K562 (cell line): Measurements from ENCODE around the gene NGRN. TPM values are rescaled to one million over a fixed set of nuclear protein-coding genes. Genes with fewer than 3 reads are reported as not detected.

Source experiments
- ATAC-seq: fragments of 200-7000 bp; cut with Tn5 transposase; 3 replicates; pipeline ENCODE4 v1.9.1; 2020; ENCODE audit warnings: moderate library complexity
- BruUV-seq: library from RNA; stranded (reverse); fragments of 400-500 nt; replicated peaks from 2 replicates; lab custom pipeline; 2021; lab: Mats Ljungman, UMichigan
- CTCF ChIA-PET: fragments of 300-600 bp; formaldehyde crosslinking; extraction: SDS; loops from one replicate; lab custom pipeline; 2021; ENCODE audit warnings: low intra/inter-chr PET ratio; lab: Yijun Ruan, JAX
- POLR2A ChIA-PET: fragments of 300-600, 350-650 bp; sonication (Branson Sonifier 250); formaldehyde crosslinking; extraction: SDS; loops from one replicate; lab custom pipeline; 2021; ENCODE audit warnings: antibody characterized with exemption, inconsistent platforms; lab: Yijun Ruan, JAX
- DNase-seq, 4 experiments: peaks; one replicate each; pipeline versions ENCODE4 v3.0.0 to v3.0.0-alpha.2; 2011 to 2018; ENCODE audit warnings: low spot score in 3 of 4, mixed read lengths in 3 of 4; ENCODE audit errors: extremely low read depth in 1 of 4
- FAIRE-seq: peaks from 2 replicates; lab custom pipeline; 2011; peaks lifted over from hg19 to GRCh38; lab: Jason Lieb, UNC
- H2AFZ ChIP-seq: 2 replicates; pipeline ENCODE4 v1.6.0; 2011; ENCODE audit warnings: low read depth, low read length, control low read depth, inconsistent platforms
- H3K27ac ChIP-seq: fragments of 200-600 bp; 3 replicates; pipeline ENCODE4 v1.8.0; 2011; ENCODE audit warnings: low read depth, mild to moderate bottlenecking, control low read depth, inconsistent platforms, low read length, moderate library complexity, mixed read lengths; ENCODE audit errors: extremely low read depth
- H3K27me3 ChIP-seq, 2 experiments: fragments of 300-600 bp in 1 of 2; 2 replicates in 1 of 2; 3 replicates in 1 of 2; pipeline versions ENCODE4 v1.6.0 to v1.8.0; 2011; ENCODE audit warnings: inconsistent platforms in 2 of 2, low read length in 2 of 2, mild to moderate bottlenecking in 1 of 2, mixed read lengths in 1 of 2, moderate library complexity in 1 of 2; ENCODE audit not compliant: control insufficient read depth in 2 of 2, insufficient read depth in 2 of 2
- H3K36me3 ChIP-seq: fragments of 300-600 bp; 3 replicates; pipeline ENCODE4 v1.8.0; 2011; ENCODE audit warnings: mild to moderate bottlenecking, low read length, inconsistent platforms; ENCODE audit not compliant: control insufficient read depth, insufficient read depth
- H3K4me1 ChIP-seq, 2 experiments: fragments of 200-600 bp in 1 of 2; replicated peaks in 1 of 2; 2 replicates in 1 of 2; 3 replicates in 1 of 2; pipeline versions ENCODE4 v1.5.1 to v1.8.0; 2011; ENCODE audit warnings: inconsistent platforms in 2 of 2, low read length in 2 of 2, mild to moderate bottlenecking in 1 of 2, mixed read lengths in 1 of 2, moderate library complexity in 1 of 2; ENCODE audit not compliant: control insufficient read depth in 2 of 2, insufficient read depth in 2 of 2
- H3K4me2 ChIP-seq: 2 replicates; pipeline ENCODE4 v1.6.1; 2011; ENCODE audit warnings: low read length, control low read depth, inconsistent platforms, mixed read lengths; ENCODE audit not compliant: insufficient read depth
- H3K4me3 ChIP-seq: fragments of 200-600 bp; sonication (generic), shearing (Covaris generic); 2 replicates; pipeline ENCODE4 v1.5.1; 2016; ENCODE audit warnings: control low read depth, inconsistent platforms
- H3K79me2 ChIP-seq: fragments of 200-600 bp; 3 replicates; pipeline ENCODE4 v1.8.0; 2011; ENCODE audit warnings: low read length, inconsistent platforms; ENCODE audit not compliant: control insufficient read depth, insufficient read depth
- H3K9ac ChIP-seq, 2 experiments: 2 replicates each; pipeline versions ENCODE4 v1.6.0 to v1.6.1; 2011; ENCODE audit warnings: low read depth in 2 of 2, low read length in 2 of 2, control low read depth in 1 of 2, inconsistent platforms in 1 of 2, mild to moderate bottlenecking in 1 of 2, mixed read lengths in 1 of 2; ENCODE audit not compliant: insufficient read depth in 1 of 2
- H3K9me1 ChIP-seq: one replicate; pipeline ENCODE4 v1.6.0; 2011; ENCODE audit warnings: inconsistent platforms, mild to moderate bottlenecking, low read length, moderate library complexity; ENCODE audit not compliant: control insufficient read depth, insufficient read depth
- H3K9me3 ChIP-seq: replicated peaks from 2 replicates; pipeline ENCODE4 v1.5.1; 2011; ENCODE audit warnings: low read depth, low read length, inconsistent platforms; ENCODE audit not compliant: control insufficient read depth, insufficient read depth
- H4K20me1 ChIP-seq: replicated peaks from 2 replicates; pipeline ENCODE4 v1.6.1; 2011; ENCODE audit warnings: low read length, inconsistent platforms, mixed read lengths; ENCODE audit not compliant: control insufficient read depth, insufficient read depth
- CHD2 ChIP-seq: IDR thresholded peaks from 2 replicates; pipeline ENCODE4 v1.6.1; 2011; ENCODE audit warnings: low read depth, low read length
- ELF4 ChIP-seq: fragments of 450-650 bp; formaldehyde crosslinking; IDR thresholded peaks from 2 replicates; pipeline ENCODE4 v1.4.0; 2022; ENCODE audit warnings: missing genetic modification characterization
- FOSL1 ChIP-seq: fragments of 200-800 bp; sonication (Bioruptor generic); conservative IDR thresholded peaks from 2 replicates; pipeline ENCODE4 v1.6.1; 2016; ENCODE audit warnings: missing genetic modification characterization, missing compliant biosample characterization
- FOXK2 ChIP-seq, 2 experiments: fragments of 450-650 bp; IDR thresholded peaks in 1 of 2; conservative IDR thresholded peaks in 1 of 2; 2 replicates each; pipeline ENCODE4 v1.6.1; 2016; ENCODE audit warnings: low read depth in 2 of 2, mild to moderate bottlenecking in 1 of 2
- FOXP1 ChIP-seq: sonication (generic); formaldehyde crosslinking; IDR thresholded peaks from 2 replicates; pipeline ENCODE4 v1.8.0; 2022; ENCODE audit warnings: mild to moderate bottlenecking, missing genetic modification reagents
- HLTF ChIP-seq: fragments of 450-650 bp; IDR thresholded peaks from 2 replicates; pipeline ENCODE4 v1.6.1; 2016
- HMG20B ChIP-seq: fragments of 250-450 bp; sonication (Bioruptor Pico); IDR thresholded peaks from 2 replicates; pipeline ENCODE4 v1.5.0; 2021; ENCODE audit warnings: mild to moderate bottlenecking
- JUND ChIP-seq, 2 experiments: IDR thresholded peaks; 2 replicates in 1 of 2; 3 replicates in 1 of 2; pipeline ENCODE4 v1.6.1; 2011; ENCODE audit warnings: borderline replicate concordance in 2 of 2, low read depth in 2 of 2, low read length in 2 of 2, improper control_type of control experiment in 1 of 2, missing biosample characterization in 1 of 2, missing genetic modification characterization in 1 of 2, missing genetic modification reagents in 1 of 2
- KDM5B ChIP-seq: fragments of 200-600 bp; sonication (generic); IDR thresholded peaks from 2 replicates; pipeline ENCODE4 v1.6.1; 2012; ENCODE audit warnings: low read depth, mild to moderate bottlenecking, moderate library complexity, low read length, control low read depth, inconsistent platforms; ENCODE audit not compliant: insufficient replicate concordance
- ZNF507 ChIP-seq: conservative IDR thresholded peaks from 2 replicates; pipeline ENCODE4 v1.6.1; 2017; ENCODE audit warnings: missing genetic modification characterization, missing compliant biosample characterization
- ZSCAN32 ChIP-seq: fragments of 450-650 bp; formaldehyde crosslinking; IDR thresholded peaks from 2 replicates; pipeline ENCODE4 v1.4.0; 2020; ENCODE audit warnings: mild to moderate bottlenecking, moderate library complexity
- WGBS: fragments of 100-300 bp; shearing (Covaris generic); methylation state at CpG from one replicate; pipeline ENCODE4 v1.1.6; 2016; ENCODE audit warnings: low coverage, mixed read lengths; ENCODE audit not compliant: insufficient coverage; ENCODE audit errors: missing lambda C conversion rate; 5-methylcytosine and 5-hydroxymethylcytosine counted together
- in situ Hi-C: fragments of 300-500 bp; cut with MboI; formaldehyde crosslinking; loops from 4 replicates; pipeline ENCODE4 v1.15.0; 2018; ENCODE audit warnings: inconsistent platforms, mixed read lengths
- intact Hi-C: fragments of 100-400 bp; cut with micrococcal nuclease; formaldehyde crosslinking; loops from 2 replicates; pipeline ENCODE4 v1.14.2; 2022
- polyA plus RNA-seq, 8 experiments: library from polyadenylated mRNA; depleted of rRNA in 4 of 8; stranded (reverse) in 5 of 8; unstranded in 3 of 8; fragments of >200 nt; fragmentation: Nextera tagmentation in 2 of 8; fragmentation: Illumina TruSeq in 1 of 8; extraction: Ambion mirVana in 2 of 8; extraction: Trizol in 1 of 8; gene quantifications; 2 replicates each; pipeline versions ENCODE4 v1.2.1 to v1.2.3, GENCODE V29; 2011 to 2014; ENCODE audit warnings: inconsistent platforms in 1 of 8, missing spikeins in 1 of 8
- total RNA-seq, 7 experiments: library from RNA; depleted of rRNA in 6 of 7; stranded (reverse); fragments of >200 nt in 6 of 7; fragmentation: Illumina TruSeq in 2 of 7; extraction: Trizol in 2 of 7; gene quantifications; 2 replicates each; pipeline versions ENCODE4 v1.2.1 to v1.2.3, GENCODE V29; 2011 to 2021; ENCODE audit warnings: low replicate concordance in 1 of 7
- TF ChIP-seq, protein P1 (sequence below): sonication (generic); formaldehyde crosslinking; IDR thresholded peaks from 2 replicates; pipeline ENCODE4 v1.9.0; 2022; ENCODE audit warnings: mild to moderate bottlenecking, missing genetic modification reagents
- TF ChIP-seq, protein P2 (sequence below): fragments of 450-650 bp; IDR thresholded peaks from 2 replicates; pipeline ENCODE4 v1.7.1; 2018; ENCODE audit warnings: mild to moderate bottlenecking, low read depth; ENCODE audit not compliant: partially characterized antibody

Gene NGRN
- total and polyA plus RNA-seq, 9 of the 15 experiments (the other 6 are each of a cell fraction or from before 2014, with no cell fraction given): 14.0 to 73.4 (median 60.0) TPM

- Histone ChIP-seq H3K9ac (no peak overlapping the region), H3K9me3 (no peaks in the 10 kb centered on the region), H2AFZ (peak overlapping the region; percentile 56; the same call in 1 of the 2 replicates), H3K9me1 (peaks cover 3% of the 10 kb centered on the region), H3K79me2 (peaks cover 4% of the 10 kb centered on the region; the same call in 2 of the 3 replicates), H3K4me3 (no peak overlapping the region), H3K4me2 (no peak overlapping the region; the same call in 1 of the 2 replicates), H3K36me3 (peaks cover 19% of the 10 kb centered on the region; the same call in 2 of the 3 replicates), H4K20me1 (no peaks in the 10 kb centered on the region), H3K27me3 (no peaks in the 10 kb centered on the region), H3K27ac (peak overlapping the region; percentile 36; the same call in 2 of the 3 replicates), H3K4me1 (peaks cover 21 to 27% of the 10 kb centered on the region in 2 experiments)
- CTCF ChIA-PET: no interaction called here
- intact Hi-C loops: no loop called here
- 4% methylated on average over 3 of the region's 3 CpGs for WGBS
- in situ Hi-C loops: loop anchor here (10.0 kb wide), 1 partner anchor 455 kb away; no protein-coding TSS in a partner anchor
- BruUV-seq: no TSS peak
- POLR2A ChIA-PET: no interaction called here
- peak; percentile 72 for ATAC-seq
- no peak for FAIRE-seq
- DNase-seq: peak in 1 of 4 experiments; percentile 69
- TF ChIP-seq ZSCAN32 (CRISPR knock-in tag): no peak
- peak; percentile 62 for TF ChIP-seq KDM5B
- TF ChIP-seq, protein P1, sequence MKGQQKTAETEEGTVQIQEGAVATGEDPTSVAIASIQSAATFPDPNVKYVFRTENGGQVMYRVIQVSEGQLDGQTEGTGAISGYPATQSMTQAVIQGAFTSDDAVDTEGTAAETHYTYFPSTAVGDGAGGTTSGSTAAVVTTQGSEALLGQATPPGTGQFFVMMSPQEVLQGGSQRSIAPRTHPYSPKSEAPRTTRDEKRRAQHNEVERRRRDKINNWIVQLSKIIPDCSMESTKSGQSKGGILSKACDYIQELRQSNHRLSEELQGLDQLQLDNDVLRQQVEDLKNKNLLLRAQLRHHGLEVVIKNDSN: no peak
- TF ChIP-seq HLTF: no peak
- TF ChIP-seq ZNF507 (tag): no peak
- TF ChIP-seq HMG20B (CRISPR knock-in tag): no peak
- TF ChIP-seq FOSL1 (tag): peak; percentile 73
- TF ChIP-seq, protein P2, sequence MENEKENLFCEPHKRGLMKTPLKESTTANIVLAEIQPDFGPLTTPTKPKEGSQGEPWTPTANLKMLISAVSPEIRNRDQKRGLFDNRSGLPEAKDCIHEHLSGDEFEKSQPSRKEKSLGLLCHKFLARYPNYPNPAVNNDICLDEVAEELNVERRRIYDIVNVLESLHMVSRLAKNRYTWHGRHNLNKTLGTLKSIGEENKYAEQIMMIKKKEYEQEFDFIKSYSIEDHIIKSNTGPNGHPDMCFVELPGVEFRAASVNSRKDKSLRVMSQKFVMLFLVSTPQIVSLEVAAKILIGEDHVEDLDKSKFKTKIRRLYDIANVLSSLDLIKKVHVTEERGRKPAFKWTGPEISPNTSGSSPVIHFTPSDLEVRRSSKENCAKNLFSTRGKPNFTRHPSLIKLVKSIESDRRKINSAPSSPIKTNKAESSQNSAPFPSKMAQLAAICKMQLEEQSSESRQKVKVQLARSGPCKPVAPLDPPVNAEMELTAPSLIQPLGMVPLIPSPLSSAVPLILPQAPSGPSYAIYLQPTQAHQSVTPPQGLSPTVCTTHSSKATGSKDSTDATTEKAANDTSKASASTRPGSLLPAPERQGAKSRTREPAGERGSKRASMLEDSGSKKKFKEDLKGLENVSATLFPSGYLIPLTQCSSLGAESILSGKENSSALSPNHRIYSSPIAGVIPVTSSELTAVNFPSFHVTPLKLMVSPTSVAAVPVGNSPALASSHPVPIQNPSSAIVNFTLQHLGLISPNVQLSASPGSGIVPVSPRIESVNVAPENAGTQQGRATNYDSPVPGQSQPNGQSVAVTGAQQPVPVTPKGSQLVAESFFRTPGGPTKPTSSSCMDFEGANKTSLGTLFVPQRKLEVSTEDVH: no peak
- no peak for TF ChIP-seq FOXP1 (CRISPR knock-in tag)
- peak in 1 of 2 experiments; percentile 54; a peak in 1 of 4 replicates for TF ChIP-seq FOXK2 (conservative IDR thresholded peaks at IDR 0.05 in 1 of 2, IDR thresholded peaks at IDR 0.05 in 1 of 2; ENCODE audit: low read depth in 2 of 2)
- TF ChIP-seq ELF4 (CRISPR knock-in tag): no peak
- TF ChIP-seq CHD2: peak; percentile 89
- TF ChIP-seq JUND (IDR thresholded peaks at IDR 0.05; ENCODE audit: borderline replicate concordance, low read depth, low read length): peak; percentile 42; the same call in 1 of the 2 replicates
- TF ChIP-seq JUND (tag; IDR thresholded peaks at IDR 0.05; ENCODE audit: borderline replicate concordance, low read depth, low read length): peak; percentile 27; the same call in 1 of the 3 replicates
These were observed 26.1 kb upstream of the NGRN start for GRCh38 chr15:90239371-90239770.
